Esophagus muscularis mucosa (tissue), 4 donors: Measurements from ENCODE around the gene CBX2. TPM values are rescaled to one million over a fixed set of nuclear protein-coding genes. Genes with fewer than 3 reads are reported as not detected.

Experiments used
- DNase-seq: peaks from one replicate; pipeline ENCODE4 v3.0.0-alpha.2; 2017; ENCODE audit errors: extremely low spot score
- H3K27ac ChIP-seq, 4 donors: fragments of 200-600 bp; sonication (generic); replicated peaks in 1 of 4; 1 replicate in 3 of 4; 2 replicates in 1 of 4; pipeline ENCODE4 v1.5.1; 2016 to 2019; ENCODE audit warnings: mild to moderate bottlenecking in 1 of 4
- H3K27me3 ChIP-seq, 4 donors: fragments of 200-600 bp; sonication (generic); one replicate each; pipeline versions ENCODE4 v1.5.1 to v1.6.0; 2016 to 2019
- H3K36me3 ChIP-seq, 4 donors: fragments of 200-600 bp; sonication (generic); one replicate each; pipeline ENCODE4 v1.5.1; 2016 to 2019
- H3K4me1 ChIP-seq, 4 donors: fragments of 200-600 bp; sonication (generic); one replicate each; pipeline ENCODE4 v1.5.1; 2016 to 2019
- H3K4me3 ChIP-seq, 4 donors: fragments of 200-600 bp; sonication (generic); 1 replicate in 2 of 4; 2 replicates in 2 of 4; pipeline ENCODE4 v1.5.1; 2016 to 2019; ENCODE audit warnings: mild to moderate bottlenecking in 4 of 4, moderate library complexity in 1 of 4
- H3K9me3 ChIP-seq, 4 donors: fragments of 200-600 bp; sonication (generic); 1 replicate in 3 of 4; 2 replicates in 1 of 4; pipeline ENCODE4 v1.5.1; 2016 to 2019
- CTCF ChIP-seq, 3 experiments: fragments of 200-600 bp in 2 of 3; fragments of 450-650 bp in 1 of 3; sonication (generic) in 2 of 3; IDR thresholded peaks; one replicate each; pipeline ENCODE4 v1.5.1; 2017 to 2019; ENCODE audit warnings: antibody characterized with exemption in 3 of 3, mild to moderate bottlenecking in 2 of 3, moderate library complexity in 1 of 3
- EP300 ChIP-seq: sonication (generic); formaldehyde crosslinking; IDR thresholded peaks from one replicate; pipeline ENCODE4 v1.6.1; 2017; ENCODE audit warnings: antibody characterized with exemption
- POLR2A ChIP-seq: fragments of 450-650 bp; IDR thresholded peaks from one replicate; pipeline ENCODE4 v1.6.1; 2017; ENCODE audit warnings: antibody characterized with exemption, moderate library complexity, mild to moderate bottlenecking, low read depth
- POLR2AphosphoS5 ChIP-seq, 2 donors: sonication (generic); formaldehyde crosslinking; IDR thresholded peaks; one replicate each; pipeline ENCODE4 v1.6.1; 2017; ENCODE audit warnings: antibody characterized with exemption in 2 of 2
- WGBS: methylation state at CpG from one replicate; pipeline ENCODE4 v1.1.5; 2018; 5-methylcytosine and 5-hydroxymethylcytosine counted together
- intact Hi-C: fragments of 100-400 bp; cut with DNase I; formaldehyde crosslinking; loops from one replicate; pipeline ENCODE4 v1.15.1; 2023
- total RNA-seq, 4 donors: library from RNA; depleted of rRNA; stranded (reverse); fragments of >200 nt; gene quantifications; one replicate each; pipeline versions ENCODE4 v1.1.0 to v1.2.1, GENCODE V29; 2016

Gene CBX2
- total RNA-seq, 4 donors from 2014 or later: 0.66 to 2.8 (median 1.5) TPM

GRCh38 chr17:79783891-79784290 is 5.9 kb downstream of the CBX2 start:
- intact Hi-C loops: no loop called here
- Histone ChIP-seq H3K36me3 (peaks cover 0 to 8% (median 5%) of the 10 kb centered on the region in 4 donors), H3K27me3 (peaks cover 0 to 94% (median 9%) of the 10 kb centered on the region in 4 donors), H3K4me3 (no peak overlapping the region), H3K9me3 (no peaks in the 10 kb centered on the region), H3K4me1 (peaks cover 2 to 6% (median 5%) of the 10 kb centered on the region in 4 donors), H3K27ac (no peak overlapping the region)
- DNase-seq: no peak
- TF ChIP-seq CTCF (IDR thresholded peaks at IDR 0.05): no peak
- TF ChIP-seq POLR2A: no peak
- TF ChIP-seq EP300: no peak
- no peak for TF ChIP-seq POLR2AphosphoS5 (IDR thresholded peaks at IDR 0.05)
- 100% methylated on average over 4 of the region's 18 CpGs for WGBS

GRCh38 chr17:79784353-79785016 is 6.5 kb downstream of the CBX2 start:
- DNase-seq: no peak
- WGBS: 90% methylated on average over 13 of the region's 31 CpGs

GRCh38 chr17:79785017-79785899 is 7.3 kb downstream of the CBX2 start:
- TF ChIP-seq EP300: no peak
- Histone ChIP-seq H3K4me1 (peaks cover 7 to 11% (median 10%) of the 10 kb centered on the region in 4 donors), H3K36me3 (peaks cover 0 to 8% (median 5%) of the 10 kb centered on the region in 4 donors), H3K4me3 (no peak overlapping the region), H3K27me3 (peaks cover 5 to 94% (median 20%) of the 10 kb centered on the region in 4 donors), H3K9me3 (no peaks in the 10 kb centered on the region), H3K27ac (no peak overlapping the region)
- WGBS: 98% methylated on average over 6 of the region's 17 CpGs
- intact Hi-C loops: loop anchor here (5.0 kb wide), 1 partner anchor 132 kb away; no protein-coding TSS in a partner anchor
- DNase-seq: no peak

More at GRCh38 chr17:79784353-79785016, 6.5 kb downstream of the CBX2 start:
- Histone ChIP-seq H3K27ac (no peak overlapping the region), H3K9me3 (no peaks in the 10 kb centered on the region), H3K4me1 (peaks cover 2 to 4% (median 3%) of the 10 kb centered on the region in 4 donors), H3K27me3 (peaks cover 0 to 94% (median 12%) of the 10 kb centered on the region in 4 donors), H3K36me3 (peaks cover 0 to 8% (median 5%) of the 10 kb centered on the region in 4 donors), H3K4me3 (no peak overlapping the region)
- intact Hi-C loops: loop anchor here (5.0 kb wide), 1 partner anchor 133 kb away; no protein-coding TSS in a partner anchor
- no peak for TF ChIP-seq POLR2A
- no peak for TF ChIP-seq EP300
- TF ChIP-seq CTCF (IDR thresholded peaks at IDR 0.05): no peak
- no peak for TF ChIP-seq POLR2AphosphoS5 (IDR thresholded peaks at IDR 0.05)

GRCh38 chr17:79785900-79786810 is 8.2 kb downstream of the CBX2 start:
- intact Hi-C loops: loop anchor here (5.0 kb wide), 1 partner anchor 131 kb away; no protein-coding TSS in a partner anchor
- no peak for DNase-seq
- WGBS: 94% methylated on average over 12 of the region's 15 CpGs
- Histone ChIP-seq H3K9me3 (no peaks in the 10 kb centered on the region), H3K27me3 (peaks cover 13 to 94% (median 29%) of the 10 kb centered on the region in 4 donors), H3K4me3 (no peak overlapping the region), H3K27ac (no peak overlapping the region), H3K36me3 (peaks cover 0 to 8% (median 5%) of the 10 kb centered on the region in 4 donors), H3K4me1 (peaks cover 9 to 20% (median 18%) of the 10 kb centered on the region in 4 donors)
- TF ChIP-seq EP300 (no peak), POLR2AphosphoS5 (IDR thresholded peaks at IDR 0.05) (no peak), CTCF (IDR thresholded peaks at IDR 0.05) (no peak), POLR2A (no peak)
